ENCODE measurements around the gene SNED1. TPM values are rescaled to one million over a fixed set of nuclear protein-coding genes. Genes with fewer than 3 reads are reported as not detected.

SNED1 gene
- total and polyA plus RNA-seq, 2 donors, result 3.2 to 7.1 TPM

GRCh38 chr2:241047253-241048010 lies 49.0 kb downstream of the SNED1 start:
- Histone ChIP-seq H3K4me3 (ENCODE audit: low read length in 2 of 2) (no peak overlapping the region), H3K36me3 (ENCODE audit: control insufficient read depth in 2 of 2, insufficient read depth in 2 of 2, low read length in 1 of 2) (peaks cover 0 to 10% of the 10 kb centered on the region in 2 donors), H3K27me3 (ENCODE audit: control insufficient read depth in 2 of 2, insufficient read depth in 1 of 2, low read length in 1 of 2) (peaks cover 0 to 13% of the 10 kb centered on the region in 2 donors), H3K27ac (ENCODE audit: low read depth in 1 of 2, low read length in 1 of 2) (no peak overlapping the region), H3K9me3 (ENCODE audit: control insufficient read depth in 2 of 2, insufficient read depth in 1 of 2, low read length in 1 of 2) (peaks cover 0 to 4% of the 10 kb centered on the region in 2 donors), H3K4me1 (ENCODE audit: control insufficient read depth in 2 of 2, insufficient read depth in 2 of 2, low read length in 2 of 2) (no peaks in the 10 kb centered on the region)
- 94% methylated on average over 6 of the region's 6 CpGs for WGBS
- DNase-seq (ENCODE audit: low read depth in 6 of 9, low spot score in 9 of 9), result no peak

- 97% methylated on average over 30 of the region's 30 CpGs for WGBS
- Histone ChIP-seq H3K4me3 (ENCODE audit: low read length in 2 of 2) (no peak overlapping the region), H3K27ac (ENCODE audit: low read depth in 1 of 2, low read length in 1 of 2) (no peak overlapping the region), H3K27me3 (ENCODE audit: control insufficient read depth in 2 of 2, insufficient read depth in 1 of 2, low read length in 1 of 2) (peaks cover 0 to 13% of the 10 kb centered on the region in 2 donors), H3K36me3 (ENCODE audit: control insufficient read depth in 2 of 2, insufficient read depth in 2 of 2, low read length in 1 of 2) (peaks cover 0 to 10% of the 10 kb centered on the region in 2 donors), H3K4me1 (ENCODE audit: control insufficient read depth in 2 of 2, insufficient read depth in 2 of 2, low read length in 2 of 2) (no peaks in the 10 kb centered on the region), H3K9me3 (ENCODE audit: control insufficient read depth in 2 of 2, insufficient read depth in 1 of 2, low read length in 1 of 2) (peaks cover 0 to 4% of the 10 kb centered on the region in 2 donors)
- DNase-seq (ENCODE audit: low read depth in 6 of 9, low spot score in 9 of 9), result no peak
Observed at GRCh38 chr2:241048149-241048948, 49.9 kb downstream of the SNED1 start.

GRCh38 chr2:241048949-241049343 lies 50.5 kb downstream of the SNED1 start:
- DNase-seq (ENCODE audit: low read depth in 6 of 9, low spot score in 9 of 9), result no peak

GRCh38 chr2:241049739-241050623 lies 51.6 kb downstream of the SNED1 start:
- 88% methylated on average over 38 of the region's 38 CpGs for WGBS
- Histone ChIP-seq H3K9me3 (ENCODE audit: control insufficient read depth in 2 of 2, insufficient read depth in 1 of 2, low read length in 1 of 2) (no peaks in the 10 kb centered on the region), H3K27ac (ENCODE audit: low read depth in 1 of 2, low read length in 1 of 2) (no peak overlapping the region), H3K4me1 (ENCODE audit: control insufficient read depth in 2 of 2, insufficient read depth in 2 of 2, low read length in 2 of 2) (no peaks in the 10 kb centered on the region), H3K36me3 (ENCODE audit: control insufficient read depth in 2 of 2, insufficient read depth in 2 of 2, low read length in 1 of 2) (peaks cover 0 to 10% of the 10 kb centered on the region in 2 donors), H3K27me3 (ENCODE audit: control insufficient read depth in 2 of 2, insufficient read depth in 1 of 2, low read length in 1 of 2) (peaks cover 0 to 13% of the 10 kb centered on the region in 2 donors), H3K4me3 (ENCODE audit: low read length in 2 of 2) (no peak overlapping the region)
- DNase-seq (ENCODE audit: low read depth in 6 of 9, low spot score in 9 of 9), result peak in 2 of 9 donors; percentile 44 to 45

More at GRCh38 chr2:241048949-241049343, 50.5 kb downstream of the SNED1 start:
- Histone ChIP-seq H3K27ac (ENCODE audit: low read depth in 1 of 2, low read length in 1 of 2) (no peak overlapping the region), H3K27me3 (ENCODE audit: control insufficient read depth in 2 of 2, insufficient read depth in 1 of 2, low read length in 1 of 2) (peaks cover 0 to 13% of the 10 kb centered on the region in 2 donors), H3K36me3 (ENCODE audit: control insufficient read depth in 2 of 2, insufficient read depth in 2 of 2, low read length in 1 of 2) (peaks cover 0 to 10% of the 10 kb centered on the region in 2 donors), H3K4me1 (ENCODE audit: control insufficient read depth in 2 of 2, insufficient read depth in 2 of 2, low read length in 2 of 2) (no peaks in the 10 kb centered on the region), H3K9me3 (ENCODE audit: control insufficient read depth in 2 of 2, insufficient read depth in 1 of 2, low read length in 1 of 2) (peaks cover 0 to 4% of the 10 kb centered on the region in 2 donors), H3K4me3 (ENCODE audit: low read length in 2 of 2) (no peak overlapping the region)
- 92% methylated on average over 11 of the region's 11 CpGs for WGBS

GRCh38 chr2:241050624-241051577 lies 52.5 kb downstream of the SNED1 start:
- DNase-seq (ENCODE audit: low read depth in 6 of 9, low spot score in 9 of 9), result no peak
- Histone ChIP-seq H3K27ac (ENCODE audit: low read depth in 1 of 2, low read length in 1 of 2) (no peak overlapping the region), H3K36me3 (ENCODE audit: control insufficient read depth in 2 of 2, insufficient read depth in 2 of 2, low read length in 1 of 2) (peaks cover 0 to 10% of the 10 kb centered on the region in 2 donors), H3K4me3 (ENCODE audit: low read length in 2 of 2) (no peak overlapping the region), H3K9me3 (ENCODE audit: control insufficient read depth in 2 of 2, insufficient read depth in 1 of 2, low read length in 1 of 2) (no peaks in the 10 kb centered on the region), H3K27me3 (ENCODE audit: control insufficient read depth in 2 of 2, insufficient read depth in 1 of 2, low read length in 1 of 2) (peaks cover 0 to 13% of the 10 kb centered on the region in 2 donors), H3K4me1 (ENCODE audit: control insufficient read depth in 2 of 2, insufficient read depth in 2 of 2, low read length in 2 of 2) (no peaks in the 10 kb centered on the region)
- WGBS, result 84% methylated on average over 18 of the region's 18 CpGs

- Histone ChIP-seq H3K9me3 (ENCODE audit: control insufficient read depth in 2 of 2, insufficient read depth in 1 of 2, low read length in 1 of 2) (no peaks in the 10 kb centered on the region), H3K4me1 (ENCODE audit: control insufficient read depth in 2 of 2, insufficient read depth in 2 of 2, low read length in 2 of 2) (no peaks in the 10 kb centered on the region), H3K36me3 (ENCODE audit: control insufficient read depth in 2 of 2, insufficient read depth in 2 of 2, low read length in 1 of 2) (peaks cover 0 to 10% of the 10 kb centered on the region in 2 donors), H3K27me3 (ENCODE audit: control insufficient read depth in 2 of 2, insufficient read depth in 1 of 2, low read length in 1 of 2) (peaks cover 0 to 13% of the 10 kb centered on the region in 2 donors), H3K4me3 (ENCODE audit: low read length in 2 of 2) (no peak overlapping the region), H3K27ac (ENCODE audit: low read depth in 1 of 2, low read length in 1 of 2) (no peak overlapping the region)
- 97% methylated on average over 33 of the region's 33 CpGs for WGBS
- DNase-seq (ENCODE audit: low read depth in 6 of 9, low spot score in 9 of 9), result no peak
Observed at GRCh38 chr2:241051578-241052487, 53.4 kb downstream of the SNED1 start.

- no peak for DNase-seq (ENCODE audit: low read depth in 6 of 9, low spot score in 9 of 9)
- WGBS, result 92% methylated on average over 31 of the region's 31 CpGs
Observed at GRCh38 chr2:241052677-241053360, 54.4 kb downstream of the SNED1 start.

More at GRCh38 chr2:241052677-241053360, 54.4 kb downstream of the SNED1 start:
- H3K27ac ChIP-seq (ENCODE audit: low read depth in 1 of 2, low read length in 1 of 2), result no peak overlapping the region
- peaks cover 0 to 10% of the 10 kb centered on the region in 2 donors for H3K36me3 ChIP-seq (ENCODE audit: control insufficient read depth in 2 of 2, insufficient read depth in 2 of 2, low read length in 1 of 2)
- H3K4me3 ChIP-seq (ENCODE audit: low read length in 2 of 2), result no peak overlapping the region
- no peaks in the 10 kb centered on the region for H3K9me3 ChIP-seq (ENCODE audit: control insufficient read depth in 2 of 2, insufficient read depth in 1 of 2, low read length in 1 of 2)
- H3K27me3 ChIP-seq (ENCODE audit: control insufficient read depth in 2 of 2, insufficient read depth in 1 of 2, low read length in 1 of 2), result peaks cover 0 to 13% of the 10 kb centered on the region in 2 donors
- no peaks in the 10 kb centered on the region for H3K4me1 ChIP-seq (ENCODE audit: control insufficient read depth in 2 of 2, insufficient read depth in 2 of 2, low read length in 2 of 2)
